GM10248 (cell line): ENCODE measurements around the gene AEBP1.

Source experiments
- CTCF ChIA-PET: fragments of 300-600 bp; sonication (Branson Sonifier 250); formaldehyde crosslinking; extraction: SDS; loops from one replicate; lab custom pipeline; 2021; ENCODE audit warnings: antibody characterized with exemption; lab: Yijun Ruan, JAX
- POLR2A ChIA-PET: fragments of 350-650 bp; sonication (Branson Sonifier 250); formaldehyde crosslinking; extraction: SDS; loops from one replicate; lab custom pipeline; 2020; ENCODE audit warnings: antibody characterized with exemption; lab: Yijun Ruan, JAX
- DNase-seq: peaks from one replicate; pipeline ENCODE4 v3.0.0; 2012; ENCODE audit errors: extremely low spot score
- CTCF ChIP-seq: IDR thresholded peaks from 2 replicates; pipeline ENCODE4 v1.5.1; 2012; ENCODE audit warnings: mild to moderate bottlenecking, low read depth; ENCODE audit errors: extremely low read depth, missing control alignments, control extremely low read depth

The AEBP1 gene

DNA sequence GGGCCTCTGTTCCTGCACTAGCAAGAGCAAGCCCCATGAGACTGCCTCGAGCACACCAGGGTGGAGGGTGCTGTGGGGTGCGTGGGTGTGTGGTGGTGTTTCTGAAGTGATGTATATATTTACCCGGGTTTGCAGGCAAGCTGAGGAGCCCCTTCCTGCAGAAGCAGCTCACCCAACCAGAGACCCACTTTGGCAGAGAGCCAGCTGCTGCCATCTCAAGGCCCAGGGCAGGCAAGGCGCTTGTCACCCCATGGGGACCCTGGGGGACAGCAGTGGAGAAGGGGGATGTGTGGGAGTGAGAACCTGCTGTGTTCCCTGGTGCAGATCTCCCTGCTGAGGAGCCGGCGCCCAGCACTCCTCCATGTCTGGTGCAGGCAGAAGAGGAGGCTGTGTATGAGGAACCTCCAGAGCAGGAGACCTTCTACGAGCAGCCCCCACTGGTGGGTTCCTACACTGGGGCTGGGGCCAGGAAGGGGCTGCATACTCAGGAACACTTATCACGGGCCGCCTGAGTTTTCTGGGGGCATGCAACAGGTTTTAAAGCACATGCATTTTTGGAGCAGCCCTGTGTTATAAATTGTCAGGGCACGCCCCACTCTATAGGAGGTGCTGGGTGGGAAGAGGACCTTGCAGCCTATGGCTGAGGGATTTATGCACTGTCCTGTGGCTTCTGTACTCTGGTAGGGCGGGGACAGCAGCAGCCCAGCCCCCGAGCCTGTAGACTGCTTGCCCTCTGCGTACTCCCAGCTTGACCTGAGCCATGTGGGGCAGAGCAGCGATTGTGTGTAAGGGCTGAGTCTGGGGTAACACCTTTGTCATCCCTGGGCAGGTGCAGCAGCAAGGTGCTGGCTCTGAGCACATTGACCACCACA is 44.7 kb upstream of the AEBP1 start:
- peak; percentile 79 for DNase-seq
- no peak for TF ChIP-seq CTCF
- ChIA-PET CTCF (interaction anchor here (1.1 to 1.6 kb wide), 3 partner anchors 12 to 22 kb away, joined by 3 to 4 read pairs (median 3); no protein-coding TSS in a partner anchor), POLR2A (no interaction called here)

DNA sequence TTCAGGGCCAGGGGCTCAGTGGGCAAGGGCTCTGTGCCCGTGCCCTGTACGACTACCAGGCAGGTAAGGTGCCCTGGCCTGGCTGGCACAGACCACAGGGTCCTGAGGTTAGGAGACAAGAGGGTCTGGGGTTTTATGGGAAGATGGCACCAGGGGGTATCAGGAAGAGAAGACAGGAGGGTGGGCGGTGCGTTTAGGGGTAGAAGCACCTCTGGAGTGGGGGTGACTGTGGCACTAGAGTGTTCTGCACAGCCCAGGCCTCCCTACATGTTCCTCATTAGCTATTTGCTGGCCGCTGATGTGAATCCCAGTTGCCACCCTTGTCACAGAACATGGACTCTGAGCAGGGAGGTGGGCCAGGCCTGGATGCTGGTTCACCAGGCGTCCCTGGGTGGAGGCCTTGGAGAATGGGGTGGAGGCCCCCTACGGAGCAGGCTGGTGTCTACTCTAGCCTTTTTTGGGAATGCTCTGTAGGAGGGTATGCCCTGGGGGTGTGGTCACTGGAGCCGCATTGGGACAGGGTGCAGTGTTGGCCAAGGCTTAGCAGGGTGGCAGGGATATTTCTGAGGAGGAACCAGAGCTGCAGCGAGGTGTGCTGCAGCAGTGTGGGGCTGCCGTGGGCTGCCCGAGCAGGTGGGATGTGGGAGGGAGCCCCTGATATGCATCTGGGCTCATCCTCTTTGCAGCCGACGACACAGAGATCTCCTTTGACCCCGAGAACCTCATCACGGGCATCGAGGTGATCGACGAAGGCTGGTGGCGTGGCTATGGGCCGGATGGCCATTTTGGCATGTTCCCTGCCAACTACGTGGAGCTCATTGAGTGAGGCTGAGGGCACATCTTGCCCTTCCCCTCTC is 43.8 kb upstream of the AEBP1 start:
- no peak for TF ChIP-seq CTCF
- ChIA-PET CTCF (interaction anchor here (1.1 kb wide), 1 partner anchor 12 kb away, joined by 3 read pairs; no protein-coding TSS in a partner anchor), POLR2A (no interaction called here)
- no peak for DNase-seq

GRCh38 chr7:44060948-44061644 is 43.0 kb upstream of the AEBP1 start:
- DNase-seq: no peak
- TF ChIP-seq CTCF: no peak
- CTCF ChIA-PET: interaction anchor here (1.1 to 2.3 kb wide), 2 partner anchors 11 kb away, joined by 3 to 8 read pairs; no protein-coding TSS in a partner anchor
- POLR2A ChIA-PET: no interaction called here

DNA sequence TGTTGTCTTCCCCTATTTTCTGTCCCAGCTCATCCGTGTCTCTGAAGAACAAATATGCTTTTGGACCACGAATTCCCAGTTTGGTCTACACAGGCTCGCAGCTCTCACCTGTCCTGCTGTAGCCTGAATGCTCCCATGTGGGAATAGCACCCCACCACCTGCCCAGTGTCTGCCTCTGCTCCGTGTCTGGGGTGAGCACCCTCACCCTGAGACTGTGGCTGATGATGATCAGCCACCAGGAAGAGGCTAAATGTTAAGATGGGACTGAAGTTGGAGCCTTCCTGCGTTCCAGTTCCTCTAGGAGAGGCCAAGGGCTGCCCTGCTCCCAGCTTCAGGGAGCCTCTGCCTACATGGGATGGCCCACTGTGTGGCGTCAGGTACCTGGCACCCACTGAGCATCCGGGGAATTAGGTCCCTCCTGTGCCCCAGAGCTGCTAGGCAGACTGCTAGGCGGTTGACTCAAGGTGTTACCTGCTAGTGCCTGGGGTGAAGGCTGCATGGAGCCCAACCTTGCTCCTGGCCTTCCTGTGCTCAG is 42.4 kb upstream of the AEBP1 start:
- CTCF ChIA-PET: interaction anchor here (2.3 kb wide), 1 partner anchor 11 kb away, joined by 8 read pairs; no protein-coding TSS in a partner anchor
- POLR2A ChIA-PET: no interaction called here
- DNase-seq: no peak
- no peak for TF ChIP-seq CTCF

DNA sequence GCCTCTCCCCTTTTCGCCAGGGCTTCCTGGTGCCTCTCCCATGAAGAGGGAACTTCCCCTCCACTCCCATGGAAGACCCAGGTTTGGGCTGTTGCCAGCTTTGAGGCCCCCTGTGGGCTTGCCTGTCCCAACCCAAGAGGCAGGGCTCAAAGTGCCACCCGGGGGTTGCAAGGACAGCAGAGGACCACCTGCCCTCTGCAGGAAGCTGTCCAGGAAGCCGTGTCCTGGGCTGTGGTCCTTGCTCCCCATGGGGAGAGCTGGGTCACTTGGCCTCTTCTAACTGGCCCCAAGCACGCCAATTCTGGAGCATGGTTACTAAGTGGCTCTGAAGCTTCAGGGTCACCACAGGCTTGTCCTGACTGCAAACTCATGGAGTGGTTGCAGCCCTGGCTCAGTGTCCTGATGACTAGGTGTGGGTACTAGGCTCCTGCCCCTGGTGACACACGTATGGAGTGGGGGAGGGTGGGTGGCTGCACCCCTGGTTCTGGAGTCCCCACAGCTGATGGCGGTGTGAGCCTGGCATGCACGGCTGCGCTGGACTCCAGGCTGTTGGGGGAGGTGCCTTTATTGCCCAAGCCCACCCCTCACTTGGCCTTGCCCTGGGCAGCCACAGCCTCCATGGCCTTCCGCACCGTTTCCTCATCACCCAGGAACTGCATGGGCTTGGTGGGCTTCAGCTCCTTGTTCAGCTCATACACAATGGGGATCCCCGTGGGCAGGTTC is 41.8 kb upstream of the AEBP1 start:
- ChIA-PET POLR2A (no interaction called here), CTCF (interaction anchor here (1.2 to 2.3 kb wide), 2 partner anchors 10 to 19 kb away, joined by 5 to 8 read pairs; no protein-coding TSS in a partner anchor)
- DNase-seq: no peak
- no peak for TF ChIP-seq CTCF
